Left kidney (tissue), 8 donors: ENCODE results near the gene CACNA2D2. TPM values are rescaled to one million over a fixed set of nuclear protein-coding genes. Genes with fewer than 3 reads are reported as not detected.
A peak's percentile ranks its signal among the peaks of the same experiment; 100 is the strongest.

Source experiments
- DNase-seq: peaks from one replicate; pipeline ENCODE4 v3.0.0-alpha.2; 2013
- long read RNA-seq, 8 donors: transcript quantifications; one replicate each; lab custom pipeline, GENCODE V29; 2026
- polyA plus RNA-seq: library from polyadenylated mRNA; unstranded; fragments of 120-200 nt; gene quantifications from one replicate; pipeline ENCODE4 v1.2.1, GENCODE V29; 2013; ENCODE audit not compliant: insufficient read length

Gene CACNA2D2
- polyA plus RNA-seq, result 14.6 TPM
- long read RNA-seq, donor 1, result 0 reads
- long read RNA-seq, donor 2, result 0 reads
- long read RNA-seq, donor 3, result 0 reads
- long read RNA-seq, donor 4, result 0 reads
- long read RNA-seq, donor 5, result 0 reads
- long read RNA-seq, donor 6, partial matches to known transcripts, result 10 of 10 reads
- long read RNA-seq, donor 6, other reads (novel, unspliced or antisense), result 0 of 10 reads
- long read RNA-seq, donor 7, partial matches to known transcripts, result 0 of 1 reads
- long read RNA-seq, donor 7, other reads (novel, unspliced or antisense), result 0 of 1 reads
- long read RNA-seq, donor 8, full-length matches to known transcripts, result 1 of 1 reads
- long read RNA-seq, donor 8, partial matches to known transcripts, result 0 of 1 reads
- long read RNA-seq, donor 8, other reads (novel, unspliced or antisense), result 0 of 1 reads

DNA sequence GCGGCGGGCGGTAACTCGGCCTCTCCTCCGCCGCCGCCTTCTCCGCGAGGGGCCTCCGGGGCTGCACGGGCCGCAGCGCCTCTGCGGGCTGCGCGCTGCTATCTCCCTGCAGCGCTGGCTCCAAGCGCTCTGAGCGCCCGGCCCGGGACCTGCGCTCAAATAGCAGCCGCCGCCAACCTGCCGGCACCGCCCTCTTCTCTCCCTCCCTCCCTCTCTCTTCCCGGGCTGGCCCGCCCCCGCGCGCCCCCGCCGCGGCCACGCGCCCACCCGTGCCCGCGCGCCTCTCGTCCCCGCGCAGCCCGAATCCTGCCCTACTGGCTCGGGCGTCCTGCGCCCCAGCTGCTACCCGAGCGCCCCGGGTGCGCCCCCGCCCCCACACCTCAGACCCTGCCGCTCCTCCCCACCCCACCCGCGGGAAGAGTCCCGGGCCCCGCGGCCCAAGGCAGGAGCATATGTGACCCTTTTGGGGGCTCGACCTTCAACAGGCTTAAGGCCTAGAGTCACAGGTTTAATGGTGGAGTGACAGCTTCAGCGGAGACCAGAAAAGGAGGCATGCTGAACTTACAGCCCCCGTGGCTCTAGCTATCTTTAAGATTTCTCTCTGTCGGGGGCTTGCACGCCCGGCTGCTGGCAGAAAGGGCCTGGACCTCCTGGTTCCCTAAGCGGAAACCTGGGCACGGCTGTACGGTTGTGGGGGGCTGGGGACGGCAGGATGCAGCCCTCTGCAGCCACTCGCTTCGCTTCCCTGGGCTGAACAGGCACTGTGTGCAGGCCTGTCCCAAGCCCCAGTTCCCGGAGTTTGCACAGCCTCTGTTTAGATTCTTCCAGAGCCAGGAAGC lies at the start of gene CACNA2D2:
TSS of gene CACNA2D2 (minus strand) at position 131 of the 839 bp plus-strand sequence. CDS start 211 bp downstream, outside the sequence.
- peak; percentile 56 for DNase-seq

GRCh38 chr3:50552598-50552997 lies 49.2 kb upstream of the CACNA2D2 start:
- DNase-seq, result no peak

- no peak for DNase-seq
These were observed 48.4 kb upstream of the CACNA2D2 start for GRCh38 chr3:50551681-50552435.

DNA sequence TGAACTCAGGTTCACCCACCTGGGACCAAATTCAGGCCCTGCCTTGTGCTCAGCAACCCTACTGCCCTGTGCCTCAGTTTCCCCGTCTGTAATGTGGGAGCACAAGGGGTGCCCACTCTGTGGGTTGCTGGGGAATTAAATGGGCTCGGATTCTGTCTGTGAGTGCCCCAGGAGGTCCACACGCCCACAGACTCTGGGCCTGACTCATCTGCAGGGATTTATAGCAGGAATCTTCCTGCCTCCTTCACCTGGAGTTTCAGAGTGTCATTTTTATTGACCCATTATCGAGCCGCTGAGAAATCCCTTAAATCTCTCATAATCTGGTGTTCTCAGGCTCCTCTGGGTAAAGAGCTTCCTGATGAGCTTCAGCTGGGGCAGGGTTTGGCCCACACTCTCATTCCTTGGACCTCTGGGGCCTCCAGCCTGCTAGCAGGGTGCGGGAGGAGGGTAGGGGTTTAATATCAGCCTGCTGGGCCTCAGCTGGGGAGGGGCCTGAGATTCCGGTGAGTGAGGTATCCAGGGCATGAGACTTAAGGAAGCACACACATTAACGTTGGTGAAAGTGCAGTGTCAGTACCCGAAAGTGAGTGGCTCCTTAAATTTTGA lies 47.7 kb upstream of the CACNA2D2 start:
- DNase-seq, result no peak

- DNase-seq, result peak; percentile 57
These were observed 46.8 kb upstream of the CACNA2D2 start for GRCh38 chr3:50550079-50550736.

GRCh38 chr3:50549226-50549625 lies 45.8 kb upstream of the CACNA2D2 start:
- DNase-seq, result no peak

GRCh38 chr3:50545781-50546180 lies 42.3 kb upstream of the CACNA2D2 start:
- DNase-seq, result no peak

DNA sequence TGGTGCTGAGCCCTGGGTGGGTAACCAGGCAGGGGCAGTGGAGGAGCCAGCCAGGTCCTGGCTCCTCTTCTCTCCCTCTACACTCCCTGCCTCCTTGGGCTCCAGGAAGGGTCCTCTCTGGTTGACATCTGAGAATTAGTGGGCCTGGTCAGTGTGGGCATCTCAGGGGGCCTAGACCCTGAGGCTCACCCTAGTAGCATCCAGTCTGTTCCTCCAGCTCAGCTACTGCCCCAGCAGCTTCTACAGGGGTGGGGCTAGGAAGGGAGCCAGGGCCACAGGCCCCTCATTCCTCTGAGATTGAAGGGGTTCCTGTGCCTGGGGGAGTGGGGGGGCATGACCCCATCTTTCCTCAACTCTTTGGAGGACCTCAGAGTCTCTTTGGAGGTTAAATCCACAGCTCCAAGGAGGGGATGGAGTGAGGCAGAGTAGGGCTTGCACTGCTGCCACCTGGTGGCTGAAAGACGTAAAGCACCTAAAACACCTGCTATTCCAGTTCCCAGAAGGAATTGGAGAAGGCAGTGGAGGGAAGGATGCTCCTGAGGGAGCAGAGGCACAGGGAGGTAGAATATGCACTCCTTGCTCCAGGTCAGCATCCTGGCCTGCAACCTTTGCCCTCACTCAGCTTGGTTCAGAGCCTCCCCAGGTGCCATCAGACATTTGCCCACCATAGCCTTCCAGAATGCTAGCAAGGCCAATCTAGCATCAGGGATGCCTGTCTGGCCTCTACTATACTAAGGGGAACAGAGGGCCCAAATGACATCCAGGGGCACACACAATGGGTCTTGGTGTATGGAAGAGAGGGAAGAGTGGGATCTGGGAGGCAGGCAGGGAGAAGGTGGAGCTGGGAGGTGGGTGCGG lies 39.0 kb upstream of the CACNA2D2 start:
- DNase-seq, result peak; percentile 76

DNA sequence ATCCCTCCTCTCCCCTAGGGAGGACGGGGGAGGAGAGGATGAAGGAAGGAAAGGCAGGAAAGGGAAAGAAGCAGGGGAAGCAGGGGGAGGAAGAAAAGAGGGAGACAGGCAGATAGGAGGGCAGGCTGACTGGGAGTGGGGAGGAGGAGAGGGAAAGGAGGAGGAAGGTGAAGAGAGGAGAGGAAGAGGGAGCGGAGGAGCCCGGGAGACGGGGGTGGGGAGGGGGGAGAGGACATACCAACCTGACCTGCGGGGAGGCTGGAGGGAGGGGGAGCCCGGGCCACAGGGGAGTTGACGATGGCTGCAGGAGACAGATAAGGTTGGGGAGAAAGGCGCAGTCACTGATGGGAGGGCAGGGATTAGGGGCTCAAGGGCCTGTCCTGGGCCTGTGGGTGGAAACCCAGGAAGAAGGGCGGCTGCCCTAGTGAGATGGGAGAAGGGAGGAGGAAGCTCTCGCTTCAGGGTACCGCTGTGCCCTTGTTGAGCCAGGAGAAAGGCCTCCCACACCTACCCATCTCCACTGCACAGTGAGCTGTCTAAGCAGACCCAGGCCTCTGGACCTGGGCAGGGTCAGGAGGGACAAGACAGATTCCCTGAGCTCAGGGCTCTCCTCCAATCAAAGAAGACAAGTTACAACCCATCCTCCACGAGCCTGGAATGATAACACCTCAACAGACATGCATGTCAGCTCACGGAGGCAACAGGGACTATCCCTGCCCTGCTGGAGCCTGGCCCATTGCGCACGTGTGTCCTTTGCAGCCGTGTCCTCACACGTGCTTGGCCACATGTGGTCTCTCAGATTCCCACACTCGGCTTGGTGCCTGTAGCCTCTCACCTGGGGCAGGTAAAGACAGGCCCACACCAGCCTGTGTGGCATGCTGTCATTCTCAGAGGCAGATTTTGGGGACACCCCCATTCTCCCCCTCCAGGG lies 36.2 kb upstream of the CACNA2D2 start:
- no peak for DNase-seq

DNA sequence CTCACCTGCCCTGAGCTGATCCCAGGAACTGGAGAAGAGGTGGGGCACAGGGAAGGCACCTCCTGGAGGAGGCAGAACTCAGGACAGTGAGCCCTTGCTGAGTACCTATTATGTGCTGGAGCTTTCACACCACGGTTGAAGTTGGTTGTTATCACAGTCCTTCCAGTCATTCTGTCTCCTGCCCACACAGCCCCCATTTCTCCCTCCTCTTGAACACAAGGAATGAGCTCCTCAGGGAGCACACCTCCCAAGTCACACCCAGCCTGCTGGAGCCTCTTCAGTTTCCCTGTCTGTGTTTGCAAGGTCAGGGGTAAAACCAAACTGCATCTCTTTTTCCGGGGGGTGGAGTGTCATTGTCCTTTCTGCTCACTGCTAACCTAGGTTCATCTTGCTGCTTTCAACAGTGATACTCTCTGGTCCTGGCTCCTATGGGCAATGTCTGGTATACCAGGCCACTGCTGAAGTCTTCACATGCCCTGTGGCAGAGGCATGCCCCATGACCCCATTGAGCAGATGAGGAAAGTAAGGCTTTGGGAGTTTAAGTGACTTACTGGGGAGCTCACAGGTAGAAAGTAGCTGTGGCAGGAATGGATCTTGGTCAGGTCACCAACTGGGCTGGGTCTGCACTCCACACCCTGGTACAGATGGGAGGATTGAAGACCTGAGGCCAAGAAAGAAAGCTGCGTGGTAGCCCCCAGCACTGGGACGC lies 34.1 kb upstream of the CACNA2D2 start:
- DNase-seq, result no peak

DNA sequence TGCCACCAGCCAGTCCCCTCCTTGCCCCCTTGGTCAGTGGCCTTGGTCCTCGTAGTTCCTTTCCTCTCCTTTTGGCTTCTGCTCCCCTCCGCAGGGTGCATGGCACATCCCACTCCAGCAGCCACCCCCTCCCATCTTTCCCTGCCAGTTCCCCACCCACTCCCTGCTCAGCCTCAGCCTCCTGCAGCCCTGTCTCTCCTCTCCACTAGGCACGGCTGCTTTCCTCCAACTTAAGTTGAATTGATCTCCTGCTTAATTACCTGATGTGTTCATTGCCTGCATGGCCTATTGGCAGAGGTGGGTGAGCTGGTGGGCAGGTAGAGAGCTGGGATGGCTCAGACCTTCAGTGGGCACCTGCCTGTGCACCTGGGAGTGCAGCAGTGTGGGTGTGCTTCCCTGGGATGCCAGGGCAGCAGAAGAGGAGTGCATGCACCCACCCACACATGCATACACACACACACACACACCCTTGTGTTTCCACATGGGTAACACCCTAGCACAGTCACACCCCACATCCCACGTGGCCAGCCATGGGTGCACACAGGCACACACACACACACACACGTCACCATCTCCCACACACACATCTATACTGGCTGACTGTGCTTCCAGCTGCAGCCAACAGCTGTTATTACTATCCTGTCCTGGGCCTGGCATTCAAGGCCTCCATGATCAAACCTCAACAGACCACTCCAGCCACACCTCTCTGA lies 33.2 kb upstream of the CACNA2D2 start:
- no peak for DNase-seq

- no peak for DNase-seq
These were observed 31.4 kb upstream of the CACNA2D2 start for GRCh38 chr3:50534681-50535330.

DNA sequence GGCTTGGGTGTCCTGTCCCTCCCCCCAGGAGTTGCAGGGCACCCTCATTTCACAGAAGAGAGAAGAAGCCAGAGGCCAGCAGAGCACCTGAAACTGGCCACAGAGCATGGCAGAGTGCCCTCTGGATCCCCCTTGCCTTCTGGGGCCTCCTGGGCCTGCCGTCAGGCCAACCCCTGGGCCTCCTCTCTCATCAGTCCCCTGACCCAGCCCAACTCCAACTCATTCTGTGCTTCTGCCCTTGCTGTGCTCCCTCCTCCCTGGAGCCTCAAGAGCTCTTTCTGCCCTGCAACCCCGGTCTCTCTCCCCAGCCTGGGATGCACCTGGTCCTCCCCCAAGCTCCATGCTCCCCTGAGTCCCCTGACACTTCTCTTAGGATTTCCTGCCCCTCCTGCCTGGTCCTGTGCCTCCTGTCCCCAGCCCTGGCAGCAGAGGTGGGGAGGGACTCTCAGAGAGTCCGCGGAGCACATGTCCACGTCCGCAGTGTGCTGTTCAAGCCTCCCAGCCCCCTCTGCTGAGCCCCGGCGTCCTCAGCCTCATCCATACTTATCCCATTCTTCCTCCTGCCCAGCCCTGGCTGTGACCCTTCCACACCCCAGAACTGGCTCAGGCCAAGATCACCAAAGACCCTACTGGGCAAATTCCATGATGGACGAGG lies 30.5 kb upstream of the CACNA2D2 start:
- no peak for DNase-seq

- DNase-seq, result no peak
These were observed 29.9 kb upstream of the CACNA2D2 start for GRCh38 chr3:50533316-50533715.

GRCh38 chr3:50532062-50532705 lies 28.8 kb upstream of the CACNA2D2 start:
- DNase-seq, result no peak

DNA sequence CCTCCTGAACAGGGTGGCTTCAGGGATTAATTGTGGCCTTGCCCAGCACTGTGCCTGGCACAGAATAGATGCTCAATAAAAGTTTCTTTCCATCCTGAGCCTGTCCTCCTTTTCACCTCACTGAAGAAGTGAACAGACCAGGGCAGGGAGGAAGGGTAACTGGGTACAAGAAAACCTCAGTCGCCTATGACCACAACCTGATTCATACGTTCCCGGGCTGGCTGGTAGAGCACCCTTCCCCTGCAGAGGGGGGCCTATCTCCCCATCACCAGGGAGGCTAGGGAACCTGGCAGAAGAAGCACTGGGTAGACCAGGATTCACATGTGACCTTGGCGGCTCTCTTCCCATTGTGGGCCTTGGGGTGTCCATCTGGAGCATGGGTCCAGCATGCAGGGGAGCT lies 27.8 kb upstream of the CACNA2D2 start:
- DNase-seq, result no peak
